HL-60 (cell line): ENCODE measurements around the gene MBD3.

ENCODE experiments used
- CTCF ChIP-seq: IDR thresholded peaks from one replicate; pipeline ENCODE4 v1.5.1; 2011; ENCODE audit warnings: low read length, control low read depth, inconsistent platforms; ENCODE audit not compliant: insufficient read depth
- GABPA ChIP-seq: IDR thresholded peaks from 2 replicates; pipeline ENCODE4 v1.6.1; 2012; ENCODE audit warnings: low read depth
- POLR2AphosphoS5 ChIP-seq: IDR thresholded peaks from 2 replicates; pipeline ENCODE4 v1.6.1; 2012; ENCODE audit warnings: low read depth
- SPI1 ChIP-seq: IDR thresholded peaks from 2 replicates; pipeline ENCODE4 v1.6.1; 2012; ENCODE audit warnings: low read depth, mild to moderate bottlenecking, borderline replicate concordance
- TF ChIP-seq, protein P1 (sequence below): IDR thresholded peaks from 2 replicates; pipeline ENCODE4 v1.6.1; 2012; ENCODE audit warnings: low read depth; ENCODE audit not compliant: insufficient replicate concordance

DNA sequence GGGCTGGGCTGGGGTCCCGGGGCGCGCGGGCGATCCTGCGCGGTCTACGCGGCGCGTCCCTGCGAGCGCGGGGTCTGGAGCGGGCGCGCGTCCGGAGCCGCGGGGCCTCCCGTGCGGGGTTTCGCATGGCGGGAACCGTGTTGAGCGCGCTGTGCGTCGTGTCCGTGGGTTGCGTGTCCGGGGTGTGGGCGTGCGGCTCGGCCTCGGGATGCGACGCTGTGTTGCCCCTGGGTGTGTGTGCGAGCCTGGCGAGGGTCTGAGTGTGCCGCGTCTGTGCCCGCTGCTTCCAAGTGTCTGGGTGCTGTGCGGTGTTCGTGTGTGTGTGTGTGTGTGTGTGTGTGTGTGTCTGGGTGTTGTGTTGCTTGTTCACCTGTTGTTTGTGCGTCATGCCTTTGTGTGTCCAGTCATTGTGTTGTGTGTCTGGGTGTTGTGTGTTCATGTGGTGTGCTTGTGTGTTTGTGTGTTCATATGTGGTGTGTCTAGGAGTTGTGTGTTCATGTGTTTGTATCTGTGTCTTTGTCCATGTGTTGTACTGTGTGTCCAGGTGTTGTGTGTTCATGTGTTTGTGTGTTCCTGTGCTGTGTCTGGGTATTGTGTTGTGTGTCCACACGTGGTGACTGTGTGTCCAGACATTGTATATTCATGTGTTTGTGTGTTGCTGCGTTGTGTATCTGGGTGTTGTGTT is 68.2 kb downstream of the MBD3 start:
- TF ChIP-seq CTCF (no peak), SPI1 (no peak), POLR2AphosphoS5 (no peak), GABPA (no peak)
- TF ChIP-seq, protein P1, sequence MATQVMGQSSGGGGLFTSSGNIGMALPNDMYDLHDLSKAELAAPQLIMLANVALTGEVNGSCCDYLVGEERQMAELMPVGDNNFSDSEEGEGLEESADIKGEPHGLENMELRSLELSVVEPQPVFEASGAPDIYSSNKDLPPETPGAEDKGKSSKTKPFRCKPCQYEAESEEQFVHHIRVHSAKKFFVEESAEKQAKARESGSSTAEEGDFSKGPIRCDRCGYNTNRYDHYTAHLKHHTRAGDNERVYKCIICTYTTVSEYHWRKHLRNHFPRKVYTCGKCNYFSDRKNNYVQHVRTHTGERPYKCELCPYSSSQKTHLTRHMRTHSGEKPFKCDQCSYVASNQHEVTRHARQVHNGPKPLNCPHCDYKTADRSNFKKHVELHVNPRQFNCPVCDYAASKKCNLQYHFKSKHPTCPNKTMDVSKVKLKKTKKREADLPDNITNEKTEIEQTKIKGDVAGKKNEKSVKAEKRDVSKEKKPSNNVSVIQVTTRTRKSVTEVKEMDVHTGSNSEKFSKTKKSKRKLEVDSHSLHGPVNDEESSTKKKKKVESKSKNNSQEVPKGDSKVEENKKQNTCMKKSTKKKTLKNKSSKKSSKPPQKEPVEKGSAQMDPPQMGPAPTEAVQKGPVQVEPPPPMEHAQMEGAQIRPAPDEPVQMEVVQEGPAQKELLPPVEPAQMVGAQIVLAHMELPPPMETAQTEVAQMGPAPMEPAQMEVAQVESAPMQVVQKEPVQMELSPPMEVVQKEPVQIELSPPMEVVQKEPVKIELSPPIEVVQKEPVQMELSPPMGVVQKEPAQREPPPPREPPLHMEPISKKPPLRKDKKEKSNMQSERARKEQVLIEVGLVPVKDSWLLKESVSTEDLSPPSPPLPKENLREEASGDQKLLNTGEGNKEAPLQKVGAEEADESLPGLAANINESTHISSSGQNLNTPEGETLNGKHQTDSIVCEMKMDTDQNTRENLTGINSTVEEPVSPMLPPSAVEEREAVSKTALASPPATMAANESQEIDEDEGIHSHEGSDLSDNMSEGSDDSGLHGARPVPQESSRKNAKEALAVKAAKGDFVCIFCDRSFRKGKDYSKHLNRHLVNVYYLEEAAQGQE, result no peak
